Breast epithelium (tissue), 3 donors: ENCODE data around the gene TMEM74B.

Source experiments
- CTCF ChIP-seq, 3 donors: fragments of 450-650 bp; IDR thresholded peaks; one replicate each; pipeline ENCODE4 v1.5.1; 2016 to 2017; ENCODE audit warnings: antibody characterized with exemption in 3 of 3, mild to moderate bottlenecking in 3 of 3, moderate library complexity in 3 of 3
- POLR2AphosphoS5 ChIP-seq, 3 donors: sonication (generic); formaldehyde crosslinking; IDR thresholded peaks; one replicate each; pipeline ENCODE4 v1.6.1; 2017; ENCODE audit warnings: antibody characterized with exemption in 3 of 3

- no peak for TF ChIP-seq CTCF (IDR thresholded peaks at IDR 0.05)
- TF ChIP-seq POLR2AphosphoS5 (IDR thresholded peaks at IDR 0.05) = no peak
Observed at GRCh38 chr20:1169224-1169623, 15.6 kb downstream of the TMEM74B start.
